Smooth muscle cell (in vitro differentiated cells): ENCODE measurements around the gene RTL1. TPM values are rescaled to one million over a fixed set of nuclear protein-coding genes. Genes with fewer than 3 reads are reported as not detected.

ENCODE experiments used
- DNase-seq: peaks from one replicate; lab custom pipeline; 2025; ENCODE audit not compliant: unreplicated experiment; lab: John Stamatoyannopoulos, UW
- H2AFZ ChIP-seq: fragments of 200-600 bp; sonication (generic); 2 replicates; pipeline ENCODE4 v1.6.0; 2016; ENCODE audit warnings: antibody characterized with exemption, low read depth, mild to moderate bottlenecking
- H3F3A ChIP-seq: fragments of 200-600 bp; sonication (generic); 2 replicates; pipeline ENCODE4 v1.6.0; 2017; ENCODE audit warnings: antibody characterized with exemption, low read depth
- H3K27ac ChIP-seq: fragments of 200-600 bp; sonication (generic); 2 replicates; pipeline ENCODE4 v1.5.1; 2016; ENCODE audit warnings: low read depth, mild to moderate bottlenecking
- H3K27me3 ChIP-seq: fragments of 200-600 bp; sonication (generic); 2 replicates; pipeline ENCODE4 v1.6.1; 2016; ENCODE audit warnings: low read depth, mild to moderate bottlenecking
- H3K36me3 ChIP-seq: fragments of 200-600 bp; sonication (generic); 2 replicates; pipeline ENCODE4 v1.5.1; 2016; ENCODE audit warnings: low read depth
- H3K4me1 ChIP-seq: fragments of 200-600 bp; sonication (generic); 2 replicates; pipeline ENCODE4 v1.5.1; 2016; ENCODE audit warnings: low read depth
- H3K4me2 ChIP-seq: fragments of 200-600 bp; sonication (generic); 2 replicates; pipeline ENCODE4 v1.6.0; 2016; ENCODE audit warnings: mild to moderate bottlenecking
- H3K4me3 ChIP-seq: fragments of 200-600 bp; sonication (generic); 2 replicates; pipeline ENCODE4 v1.5.1; 2016; ENCODE audit warnings: mild to moderate bottlenecking
- H3K79me2 ChIP-seq: fragments of 200-600 bp; sonication (generic); 2 replicates; pipeline ENCODE4 v1.6.0; 2016; ENCODE audit warnings: low read depth, mild to moderate bottlenecking
- H3K9ac ChIP-seq: fragments of 200-600 bp; sonication (generic); 2 replicates; pipeline ENCODE4 v1.6.0; 2016; ENCODE audit warnings: low read depth
- H3K9me3 ChIP-seq: fragments of 200-600 bp; sonication (generic); replicated peaks from 2 replicates; pipeline ENCODE4 v1.5.1; 2016; ENCODE audit warnings: low read depth
- H4K20me1 ChIP-seq: fragments of 200-600 bp; sonication (generic); 2 replicates; pipeline ENCODE4 v1.6.0; 2016; ENCODE audit warnings: low read depth
- WGBS: methylation state at CpG from one replicate; pipeline ENCODE4 v1.1.7; 2016; ENCODE audit warnings: low lambda C conversion rate; 5-methylcytosine and 5-hydroxymethylcytosine counted together
- polyA plus RNA-seq: library from polyadenylated mRNA; unstranded; fragments of >200 nt; fragmentation: Nextera tagmentation; extraction: Ambion mirVana; gene quantifications from 2 replicates; pipeline ENCODE4 v1.2.1, GENCODE V29; 2016
- total RNA-seq: library from RNA; depleted of rRNA; stranded (reverse); fragments of >200 nt; gene quantifications from 2 replicates; pipeline ENCODE4 v1.2.3, GENCODE V29; 2014
- TF ChIP-seq, protein P1 (sequence below): fragments of 200-600 bp; sonication (generic); IDR thresholded peaks from 2 replicates; pipeline ENCODE4 v1.5.1; 2017; ENCODE audit warnings: borderline replicate concordance, mild to moderate bottlenecking, antibody characterized with exemption; ENCODE audit not compliant: insufficient read depth, poor library complexity, severe bottlenecking

RTL1 gene
- total and polyA plus RNA-seq, 2 experiments from 2014 or later, result 6.7 to 13.9 TPM

DNA sequence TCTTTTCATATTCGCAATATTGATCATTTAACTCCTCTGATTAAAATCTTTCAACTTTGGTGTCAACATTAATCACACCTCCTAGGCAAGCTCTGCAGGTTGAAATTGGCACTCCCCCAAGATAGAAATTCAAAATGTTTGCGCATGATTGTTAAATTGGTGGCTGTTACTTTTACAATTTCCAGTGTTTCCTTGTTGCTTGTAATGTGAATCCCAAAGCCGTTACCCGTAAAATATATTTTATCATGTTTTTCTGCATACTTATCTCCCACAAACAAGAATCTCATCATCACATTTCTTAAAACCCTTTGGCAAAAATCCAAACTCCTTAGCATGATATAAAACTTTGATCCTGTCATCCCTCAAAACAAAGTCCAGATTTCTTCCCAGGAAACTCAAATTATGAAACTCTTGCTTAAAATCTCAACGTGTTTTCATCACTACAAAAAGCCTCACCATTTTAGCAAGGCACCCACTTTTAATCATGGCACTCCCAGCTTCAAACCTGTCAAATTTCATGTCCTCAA, 14.7 kb downstream of the RTL1 start:
- H3K4me1 ChIP-seq, result peaks cover 41% of the 10 kb centered on the region
- peak overlapping the region; percentile 27 for H3K4me2 ChIP-seq
- H2AFZ ChIP-seq, result peak overlapping the region; percentile 14
- no peaks in the 10 kb centered on the region for H3K36me3 ChIP-seq
- no peaks in the 10 kb centered on the region for H3K79me2 ChIP-seq
- 45% methylated on average over 5 of the region's 5 CpGs for WGBS
- DNase-seq, result no peak
- no peaks in the 10 kb centered on the region for H4K20me1 ChIP-seq
- TF ChIP-seq, protein P1, sequence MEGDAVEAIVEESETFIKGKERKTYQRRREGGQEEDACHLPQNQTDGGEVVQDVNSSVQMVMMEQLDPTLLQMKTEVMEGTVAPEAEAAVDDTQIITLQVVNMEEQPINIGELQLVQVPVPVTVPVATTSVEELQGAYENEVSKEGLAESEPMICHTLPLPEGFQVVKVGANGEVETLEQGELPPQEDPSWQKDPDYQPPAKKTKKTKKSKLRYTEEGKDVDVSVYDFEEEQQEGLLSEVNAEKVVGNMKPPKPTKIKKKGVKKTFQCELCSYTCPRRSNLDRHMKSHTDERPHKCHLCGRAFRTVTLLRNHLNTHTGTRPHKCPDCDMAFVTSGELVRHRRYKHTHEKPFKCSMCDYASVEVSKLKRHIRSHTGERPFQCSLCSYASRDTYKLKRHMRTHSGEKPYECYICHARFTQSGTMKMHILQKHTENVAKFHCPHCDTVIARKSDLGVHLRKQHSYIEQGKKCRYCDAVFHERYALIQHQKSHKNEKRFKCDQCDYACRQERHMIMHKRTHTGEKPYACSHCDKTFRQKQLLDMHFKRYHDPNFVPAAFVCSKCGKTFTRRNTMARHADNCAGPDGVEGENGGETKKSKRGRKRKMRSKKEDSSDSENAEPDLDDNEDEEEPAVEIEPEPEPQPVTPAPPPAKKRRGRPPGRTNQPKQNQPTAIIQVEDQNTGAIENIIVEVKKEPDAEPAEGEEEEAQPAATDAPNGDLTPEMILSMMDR, result no peak
- no peak overlapping the region for H3K4me3 ChIP-seq
- H3K9ac ChIP-seq, result no peak overlapping the region
- no peaks in the 10 kb centered on the region for H3K27me3 ChIP-seq
- H3K9me3 ChIP-seq, result no peaks in the 10 kb centered on the region
- peaks cover 21% of the 10 kb centered on the region for H3F3A ChIP-seq
- peak overlapping the region; percentile 65 for H3K27ac ChIP-seq

GRCh38 chr14:100887728-100888335, 15.7 kb downstream of the RTL1 start:
- H3K4me2 ChIP-seq, result peak overlapping the region; percentile 27
- 40% methylated on average over 6 of the region's 6 CpGs for WGBS
- peaks cover 21% of the 10 kb centered on the region for H3F3A ChIP-seq
- H3K9ac ChIP-seq, result no peak overlapping the region
- H4K20me1 ChIP-seq, result no peaks in the 10 kb centered on the region
- no peaks in the 10 kb centered on the region for H3K79me2 ChIP-seq
- TF ChIP-seq, protein P1, result no peak
- peak overlapping the region; percentile 65 for H3K27ac ChIP-seq
- no peak overlapping the region for H2AFZ ChIP-seq
- no peak overlapping the region for H3K4me3 ChIP-seq
- no peaks in the 10 kb centered on the region for H3K36me3 ChIP-seq
- no peaks in the 10 kb centered on the region for H3K27me3 ChIP-seq
- H3K9me3 ChIP-seq, result no peaks in the 10 kb centered on the region
- DNase-seq, result no peak
- H3K4me1 ChIP-seq, result peaks cover 41% of the 10 kb centered on the region

DNA sequence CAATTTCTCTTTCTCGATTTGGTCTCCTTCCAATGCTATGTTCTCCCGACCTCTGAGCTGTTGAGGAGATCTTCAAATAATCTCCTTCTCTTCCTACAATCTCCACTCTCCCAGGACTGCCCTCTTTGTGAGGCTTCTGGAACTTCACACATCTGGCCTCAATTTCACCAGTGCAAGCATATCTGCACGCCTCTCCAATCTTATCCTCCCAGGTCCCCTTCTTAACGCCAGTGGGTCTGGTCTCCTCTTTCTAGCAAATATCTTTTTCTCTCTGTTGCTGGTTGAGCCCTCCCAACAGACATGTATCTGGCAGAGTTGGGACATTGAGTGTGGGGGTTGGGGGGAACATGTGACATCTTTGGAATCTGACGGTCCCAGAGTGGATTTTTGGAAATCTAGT, 17.9 kb downstream of the RTL1 start:
- peak overlapping the region; percentile 49 for H3K27ac ChIP-seq
- WGBS, result 24% methylated on average over 5 of the region's 5 CpGs

More for the DNA sequence above, 17.9 kb downstream of the RTL1 start:
- no peaks in the 10 kb centered on the region for H3K27me3 ChIP-seq
- no peaks in the 10 kb centered on the region for H3K79me2 ChIP-seq
- H3K36me3 ChIP-seq, result no peaks in the 10 kb centered on the region
- no peak overlapping the region for H3K9ac ChIP-seq
- H3K4me3 ChIP-seq, result no peak overlapping the region
- DNase-seq, result no peak
- H3K4me1 ChIP-seq, result peaks cover 41% of the 10 kb centered on the region
- H3K4me2 ChIP-seq, result peak overlapping the region; percentile 64
- no peaks in the 10 kb centered on the region for H4K20me1 ChIP-seq
- H3F3A ChIP-seq, result peaks cover 21% of the 10 kb centered on the region
- TF ChIP-seq, protein P1, result peak; percentile 6
- H3K9me3 ChIP-seq, result no peaks in the 10 kb centered on the region
- H2AFZ ChIP-seq, result peak overlapping the region; percentile 1
